CD8-positive, alpha-beta memory T cell (primary cell): Measurements from ENCODE around the gene AQP1. TPM values are rescaled to one million over a fixed set of nuclear protein-coding genes. Genes with fewer than 3 reads are reported as not detected.

Experiments
- CTCF ChIA-PET: fragments of 350-600 bp; sonication (Branson Sonifier 250); formaldehyde crosslinking; loops from one replicate; lab custom pipeline; 2021; ENCODE audit warnings: antibody characterized with exemption; lab: Charles Lee
- POLR2A ChIA-PET: fragments of 350-600 bp; sonication (Branson Sonifier 250); formaldehyde crosslinking; loops from one replicate; lab custom pipeline; 2021; ENCODE audit warnings: antibody characterized with exemption; lab: Charles Lee
- DNase-seq, 5 donors: peaks; one replicate each; pipeline versions ENCODE4 v3.0.0 to v3.0.0-alpha.2; 2020 to 2022; ENCODE audit warnings: mixed read lengths in 1 of 5
- H3K27ac ChIP-seq: one replicate; pipeline ENCODE4 v1.7.0; 2013; ENCODE audit warnings: low read depth, mild to moderate bottlenecking, low read length, moderate library complexity
- H3K27me3 ChIP-seq: 2 replicates; pipeline ENCODE4 v1.7.0; 2013; ENCODE audit warnings: low read length, mild to moderate bottlenecking; ENCODE audit not compliant: insufficient read depth, poor library complexity, severe bottlenecking
- H3K36me3 ChIP-seq: 2 replicates; pipeline ENCODE4 v1.7.0; 2013; ENCODE audit warnings: mild to moderate bottlenecking, low read length, moderate library complexity; ENCODE audit not compliant: insufficient read depth
- H3K4me1 ChIP-seq: 2 replicates; pipeline ENCODE4 v1.7.0; 2013; ENCODE audit warnings: mild to moderate bottlenecking, low read length, moderate library complexity; ENCODE audit not compliant: insufficient read depth
- H3K4me3 ChIP-seq: 2 replicates; pipeline ENCODE4 v1.7.0; 2013; ENCODE audit warnings: mild to moderate bottlenecking, low read length
- H3K9me3 ChIP-seq: 2 replicates; pipeline ENCODE4 v1.7.0; 2013; ENCODE audit warnings: mild to moderate bottlenecking, low read length
- H3K27ac Mint-ChIP-seq, 8 donors: one replicate each; pipeline ENCODE4 v1.8.0; 2020 to 2021; ENCODE audit warnings: mixed read lengths in 8 of 8, mild to moderate bottlenecking in 6 of 8, inconsistent platforms in 3 of 8, moderate library complexity in 3 of 8
- H3K27me3 Mint-ChIP-seq, 2 donors: one replicate each; pipeline ENCODE4 v1.8.0; 2020 to 2021; ENCODE audit warnings: mixed read lengths in 2 of 2, mild to moderate bottlenecking in 1 of 2, moderate library complexity in 1 of 2
- H3K36me3 Mint-ChIP-seq, 3 donors: one replicate each; pipeline ENCODE4 v1.8.0; 2020 to 2021; ENCODE audit warnings: mixed read lengths in 3 of 3, inconsistent platforms in 1 of 3, mild to moderate bottlenecking in 1 of 3
- H3K4me1 Mint-ChIP-seq, 3 donors: one replicate each; pipeline ENCODE4 v1.8.0; 2020 to 2021; ENCODE audit warnings: mixed read lengths in 3 of 3, inconsistent platforms in 1 of 3, mild to moderate bottlenecking in 1 of 3
- H3K4me3 Mint-ChIP-seq, 7 donors: one replicate each; pipeline ENCODE4 v1.8.0; 2020 to 2021; ENCODE audit warnings: mixed read lengths in 7 of 7, mild to moderate bottlenecking in 6 of 7, moderate library complexity in 4 of 7, inconsistent platforms in 2 of 7
- H3K9me3 Mint-ChIP-seq, 5 donors: one replicate each; pipeline ENCODE4 v1.8.0; 2020 to 2022; ENCODE audit warnings: mixed read lengths in 5 of 5, mild to moderate bottlenecking in 3 of 5, moderate library complexity in 2 of 5, inconsistent platforms in 1 of 5
- polyA plus RNA-seq: library from polyadenylated mRNA; unstranded; fragments of 300-500 nt; fragmentation: Illumina TruSeq; gene quantifications from one replicate; pipeline ENCODE4 v1.2.3, GENCODE V29; 2021
- total RNA-seq, 2 experiments: library from RNA; stranded (reverse); gene quantifications; one replicate each; pipeline ENCODE4 v1.2.3, GENCODE V29; 2021

The AQP1 gene
- total and polyA plus RNA-seq, 3 experiments from 2014 or later, result 0.13 to 0.15 TPM; not detected in 1

DNA sequence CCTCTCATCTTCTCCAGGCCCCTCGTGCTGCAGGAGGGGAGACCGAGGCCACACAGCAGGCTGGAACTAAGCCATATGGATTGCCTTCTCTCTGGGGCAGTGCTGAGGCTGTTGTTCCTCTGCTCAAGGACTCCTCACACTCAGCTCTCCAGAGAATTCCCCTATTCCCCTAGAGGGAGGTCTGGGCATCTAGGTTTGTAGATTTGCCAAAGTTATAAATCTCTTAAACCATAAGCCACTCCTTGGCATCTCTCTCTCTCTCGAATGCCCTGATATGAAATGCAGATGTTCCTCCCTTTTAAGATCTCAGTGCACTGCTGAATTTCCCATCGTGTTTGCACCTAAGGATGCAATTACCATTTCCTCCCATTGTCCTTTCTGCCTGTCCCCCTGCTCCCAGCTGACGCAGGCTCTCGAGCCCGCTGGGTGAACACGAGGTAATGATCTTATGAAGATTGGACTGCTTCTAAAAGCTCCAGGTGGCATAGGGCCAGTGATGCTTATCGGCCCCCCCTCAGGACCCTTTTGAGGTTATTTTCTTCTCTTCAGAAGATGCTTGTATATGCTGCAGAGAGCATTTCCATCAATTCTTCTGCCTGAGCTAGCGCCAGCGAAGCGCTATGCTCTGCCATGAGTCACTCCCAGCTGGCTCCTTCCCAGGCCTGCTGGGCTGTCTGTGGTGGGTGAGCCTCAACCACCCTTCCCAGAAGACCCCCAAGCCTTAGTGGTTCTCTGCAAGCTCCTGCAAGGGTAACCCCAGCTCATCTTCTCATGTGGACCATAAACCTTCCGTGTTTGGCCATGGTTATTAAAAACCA, 41.6 kb upstream of the AQP1 start:
- Mint-ChIP-seq H3K4me3 (no peak overlapping the region), H3K27ac (no peak overlapping the region), H3K27me3 (no peaks in the 10 kb centered on the region), H3K9me3 (peaks cover 0 to 1% (median 0%) of the 10 kb centered on the region in 5 donors), H3K4me1 (no peaks in the 10 kb centered on the region), H3K36me3 (no peaks in the 10 kb centered on the region)
- Histone ChIP-seq H3K4me3 (no peak overlapping the region), H3K27me3 (no peaks in the 10 kb centered on the region), H3K27ac (no peak overlapping the region), H3K4me1 (no peaks in the 10 kb centered on the region), H3K36me3 (no peaks in the 10 kb centered on the region), H3K9me3 (no peaks in the 10 kb centered on the region)
- no peak for DNase-seq
- ChIA-PET CTCF (no interaction called here), POLR2A (no interaction called here)

DNA sequence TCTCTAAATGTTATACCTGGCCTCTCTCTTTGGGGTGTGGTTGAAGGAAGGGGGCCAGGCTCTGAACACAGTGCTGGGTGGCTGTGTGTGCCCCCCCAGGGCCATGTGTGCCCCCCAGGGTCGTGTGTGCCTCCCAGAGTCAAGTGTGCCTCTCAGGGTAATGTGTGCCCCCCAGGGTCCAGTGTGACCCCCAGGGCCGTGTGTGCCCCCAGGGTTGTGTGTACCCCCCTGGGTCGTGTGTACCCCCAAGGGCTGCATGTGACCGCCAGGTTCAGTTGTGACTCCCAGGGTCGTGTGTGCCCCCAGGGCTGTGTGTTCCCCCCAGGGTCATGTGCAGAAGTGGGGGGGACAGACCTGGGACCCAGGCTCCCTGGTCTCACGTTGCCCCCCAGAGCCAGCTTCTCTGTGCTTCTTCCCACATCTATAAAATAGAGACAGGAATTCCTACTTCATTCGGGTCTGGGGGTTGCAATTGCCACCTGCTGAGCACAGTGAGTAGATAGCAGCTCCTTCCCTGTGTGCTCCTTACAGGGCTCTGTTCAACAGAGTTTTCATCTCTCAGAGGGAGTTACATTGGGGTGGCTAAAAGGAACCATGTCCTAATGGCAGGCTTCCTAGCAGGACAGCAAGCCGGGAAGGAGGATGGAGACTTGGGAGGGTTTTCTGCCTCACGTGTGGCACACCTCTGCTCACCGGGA, 40.7 kb upstream of the AQP1 start:
- DNase-seq, result no peak
- no peak overlapping the region for H3K27ac Mint-ChIP-seq
- POLR2A ChIA-PET, result no interaction called here
- H3K36me3 Mint-ChIP-seq, result no peaks in the 10 kb centered on the region
- H3K4me1 Mint-ChIP-seq, result no peaks in the 10 kb centered on the region
- no peaks in the 10 kb centered on the region for H3K27me3 Mint-ChIP-seq
- no peaks in the 10 kb centered on the region for H3K36me3 ChIP-seq
- H3K9me3 Mint-ChIP-seq, result peaks cover 0 to 1% (median 0%) of the 10 kb centered on the region in 5 donors
- H3K4me3 Mint-ChIP-seq, result no peak overlapping the region
- H3K27me3 ChIP-seq, result no peaks in the 10 kb centered on the region
- H3K9me3 ChIP-seq, result no peaks in the 10 kb centered on the region
- H3K4me3 ChIP-seq, result no peak overlapping the region
- no peaks in the 10 kb centered on the region for H3K4me1 ChIP-seq
- CTCF ChIA-PET, result no interaction called here
- no peak overlapping the region for H3K27ac ChIP-seq

DNA sequence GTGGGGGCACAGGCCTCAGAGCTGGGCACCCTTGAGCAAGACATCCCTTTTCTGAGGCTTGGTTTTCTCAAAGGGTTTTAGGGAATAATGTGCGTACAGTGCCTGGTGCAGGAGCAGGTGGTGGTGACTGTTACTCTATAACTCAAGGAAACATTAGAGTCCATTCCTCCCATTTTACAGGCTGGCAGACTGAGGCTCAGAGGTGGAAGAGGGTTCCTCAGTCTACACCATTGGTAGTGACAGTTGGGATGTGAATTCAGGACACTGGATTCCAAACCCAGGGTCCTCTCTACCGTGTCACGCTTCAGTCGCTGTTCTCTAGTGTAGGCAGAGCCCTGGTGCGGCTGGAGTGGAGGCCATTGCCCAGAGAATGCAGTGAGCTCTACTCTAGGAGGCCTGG, 40.0 kb upstream of the AQP1 start:
- Mint-ChIP-seq H3K27ac (no peak overlapping the region), H3K9me3 (peaks cover 0 to 1% (median 0%) of the 10 kb centered on the region in 5 donors), H3K36me3 (no peaks in the 10 kb centered on the region), H3K4me3 (no peak overlapping the region), H3K27me3 (no peaks in the 10 kb centered on the region), H3K4me1 (no peaks in the 10 kb centered on the region)
- no peak overlapping the region for H3K27ac ChIP-seq
- H3K4me1 ChIP-seq, result no peaks in the 10 kb centered on the region
- POLR2A ChIA-PET, result no interaction called here
- no peak for DNase-seq
- no peaks in the 10 kb centered on the region for H3K27me3 ChIP-seq
- CTCF ChIA-PET, result no interaction called here
- no peaks in the 10 kb centered on the region for H3K9me3 ChIP-seq
- no peaks in the 10 kb centered on the region for H3K36me3 ChIP-seq
- no peak overlapping the region for H3K4me3 ChIP-seq

DNA sequence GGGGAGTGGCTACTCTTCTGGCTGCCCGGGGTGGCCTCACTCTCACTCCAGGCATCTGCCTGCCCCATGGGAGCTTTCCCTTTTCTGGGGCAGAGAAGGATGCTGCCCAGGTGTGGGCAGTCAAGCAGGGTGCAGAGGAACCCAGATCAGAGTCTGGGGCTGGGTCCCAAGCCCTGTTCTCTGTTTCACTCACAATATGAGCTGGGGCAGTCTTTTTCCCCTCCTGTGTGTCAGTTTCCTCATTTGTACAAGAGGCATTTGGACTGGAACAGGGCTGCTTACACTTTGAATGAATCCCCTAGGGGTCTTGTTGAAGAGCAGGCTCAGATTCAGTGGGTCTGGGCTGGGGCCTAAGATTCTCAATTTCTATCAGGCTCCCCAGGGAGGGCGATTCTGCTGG, 38.4 kb upstream of the AQP1 start:
- DNase-seq, result no peak
- no peaks in the 10 kb centered on the region for H3K36me3 ChIP-seq
- H3K4me1 ChIP-seq, result no peaks in the 10 kb centered on the region
- H3K9me3 Mint-ChIP-seq, result peaks cover 0 to 1% (median 0%) of the 10 kb centered on the region in 5 donors
- H3K27me3 Mint-ChIP-seq, result no peaks in the 10 kb centered on the region
- H3K4me1 Mint-ChIP-seq, result no peaks in the 10 kb centered on the region
- H3K27ac Mint-ChIP-seq, result no peak overlapping the region
- no peak overlapping the region for H3K27ac ChIP-seq
- POLR2A ChIA-PET, result no interaction called here
- no peaks in the 10 kb centered on the region for H3K27me3 ChIP-seq
- H3K4me3 ChIP-seq, result no peak overlapping the region
- H3K36me3 Mint-ChIP-seq, result no peaks in the 10 kb centered on the region
- CTCF ChIA-PET, result no interaction called here
- no peaks in the 10 kb centered on the region for H3K9me3 ChIP-seq
- no peak overlapping the region for H3K4me3 Mint-ChIP-seq

DNA sequence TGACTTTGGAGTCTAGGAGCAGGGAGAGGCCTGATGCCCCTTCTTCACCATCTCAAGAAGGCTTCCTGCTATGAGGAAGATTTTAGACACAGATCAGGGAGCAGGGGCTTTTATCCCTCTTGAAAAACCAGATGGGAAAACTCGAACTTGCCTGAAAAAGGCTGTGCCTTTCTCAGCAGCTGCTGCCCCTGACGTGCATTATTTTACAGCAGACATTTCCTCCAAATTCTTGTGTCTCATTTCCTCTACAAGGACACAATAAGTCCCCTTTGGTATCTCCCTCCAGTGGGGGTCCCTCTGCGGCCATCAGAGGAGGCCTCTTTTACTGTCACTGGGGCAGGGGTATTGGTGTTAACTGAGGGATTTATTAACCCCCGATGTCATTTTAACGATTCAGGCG, 38.0 kb upstream of the AQP1 start:
- DNase-seq, result no peak
- H3K27me3 Mint-ChIP-seq, result no peaks in the 10 kb centered on the region
- H3K4me1 Mint-ChIP-seq, result no peaks in the 10 kb centered on the region
- Histone ChIP-seq H3K4me1 (no peaks in the 10 kb centered on the region), H3K27ac (no peak overlapping the region), H3K36me3 (no peaks in the 10 kb centered on the region), H3K4me3 (no peak overlapping the region), H3K27me3 (no peaks in the 10 kb centered on the region), H3K9me3 (no peaks in the 10 kb centered on the region)
- ChIA-PET POLR2A (no interaction called here), CTCF (no interaction called here)
- H3K4me3 Mint-ChIP-seq, result no peak overlapping the region
- peaks cover 0 to 1% (median 0%) of the 10 kb centered on the region in 5 donors for H3K9me3 Mint-ChIP-seq
- H3K27ac Mint-ChIP-seq, result no peak overlapping the region
- H3K36me3 Mint-ChIP-seq, result no peaks in the 10 kb centered on the region

DNA sequence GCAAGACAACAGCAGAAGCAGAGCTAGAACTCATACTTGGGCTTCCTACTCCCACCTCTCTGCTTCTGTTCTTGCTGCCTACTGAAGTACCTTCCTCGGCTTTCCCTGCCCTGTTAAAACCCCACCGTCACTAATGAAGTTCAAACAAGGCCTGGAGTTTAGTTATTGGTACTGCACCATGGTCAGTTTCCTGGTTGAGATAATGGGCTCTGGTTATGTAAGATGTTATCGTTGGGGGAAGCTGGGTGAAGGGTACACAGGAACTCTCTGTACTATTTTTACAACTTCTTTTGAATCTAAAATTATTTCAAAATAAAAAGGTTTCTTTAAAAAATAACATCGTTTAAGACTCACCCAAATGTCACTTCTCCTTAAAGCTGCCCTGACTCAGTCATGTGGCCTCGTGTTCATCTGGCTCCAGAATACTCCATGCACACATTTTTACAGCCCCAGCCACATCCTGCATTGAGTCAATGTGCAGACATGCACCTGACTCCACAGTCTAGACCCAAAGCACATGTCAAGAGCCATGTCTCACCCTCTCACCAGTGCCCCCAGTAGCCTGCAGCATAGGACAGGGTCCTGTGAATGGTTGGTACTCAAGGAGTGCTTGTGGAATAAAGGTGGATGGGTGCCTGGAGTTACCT, 36.9 kb upstream of the AQP1 start:
- Mint-ChIP-seq H3K9me3 (peaks cover 0 to 1% (median 0%) of the 10 kb centered on the region in 5 donors), H3K27me3 (peaks cover 0 to 5% of the 10 kb centered on the region in 2 donors), H3K4me3 (no peak overlapping the region), H3K27ac (no peak overlapping the region), H3K36me3 (no peaks in the 10 kb centered on the region), H3K4me1 (no peaks in the 10 kb centered on the region)
- Histone ChIP-seq H3K9me3 (no peaks in the 10 kb centered on the region), H3K4me3 (no peak overlapping the region), H3K27me3 (no peaks in the 10 kb centered on the region), H3K4me1 (no peaks in the 10 kb centered on the region), H3K27ac (no peak overlapping the region), H3K36me3 (no peaks in the 10 kb centered on the region)
- ChIA-PET CTCF (no interaction called here), POLR2A (no interaction called here)
- DNase-seq, result no peak

DNA sequence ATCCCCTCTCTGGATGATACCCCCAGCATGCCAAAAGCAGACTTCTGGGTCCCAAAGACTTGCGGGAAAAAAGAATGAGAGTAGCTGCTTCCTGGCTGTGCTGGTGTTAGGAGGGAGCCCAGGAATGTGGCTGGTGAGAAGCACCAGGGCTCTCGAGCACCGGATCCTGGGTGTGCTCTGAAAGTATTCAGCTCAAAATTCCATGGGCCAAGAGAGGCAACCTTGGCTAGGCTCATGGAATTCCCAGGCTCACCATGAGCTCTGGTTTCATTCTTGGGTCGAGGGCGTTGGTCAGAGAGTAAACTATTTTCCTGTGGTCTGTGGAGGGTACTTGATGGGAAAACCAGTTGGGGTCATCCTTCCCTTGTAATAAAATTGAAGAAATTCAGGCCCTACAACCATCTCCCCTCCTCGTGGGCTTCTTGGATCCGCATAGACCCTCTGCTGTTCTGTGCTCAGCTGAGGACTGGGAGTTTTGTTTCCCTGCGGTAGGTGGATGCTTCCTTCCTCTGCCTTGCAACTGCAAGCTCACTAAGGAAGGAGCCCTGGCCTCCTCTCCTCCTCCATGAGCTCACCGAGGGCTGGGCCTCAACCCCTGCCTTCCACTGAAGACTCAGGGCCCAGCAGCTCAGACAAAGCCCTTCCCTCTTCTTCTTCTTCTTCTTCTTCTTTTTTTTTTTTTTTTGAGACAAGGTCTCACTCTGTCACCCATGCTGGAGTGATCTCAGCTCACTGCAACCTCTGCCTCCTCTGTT, 34.5 kb upstream of the AQP1 start:
- Mint-ChIP-seq H3K27me3 (peaks cover 0 to 5% of the 10 kb centered on the region in 2 donors), H3K36me3 (no peaks in the 10 kb centered on the region), H3K4me3 (no peak overlapping the region), H3K27ac (no peak overlapping the region), H3K9me3 (peaks cover 0 to 1% (median 0%) of the 10 kb centered on the region in 5 donors), H3K4me1 (no peaks in the 10 kb centered on the region)
- Histone ChIP-seq H3K27ac (no peak overlapping the region), H3K4me3 (no peak overlapping the region), H3K9me3 (no peaks in the 10 kb centered on the region), H3K36me3 (no peaks in the 10 kb centered on the region), H3K4me1 (no peaks in the 10 kb centered on the region), H3K27me3 (no peaks in the 10 kb centered on the region)
- CTCF ChIA-PET, result no interaction called here
- no peak for DNase-seq
- POLR2A ChIA-PET, result no interaction called here
